ENCODE results near the gene BTN3A1.
"Not testable (repeated sequence)": the region's sequence is repeated elsewhere in the genome, so short reads cannot be mapped to it uniquely, and the experiment has no call there.

The BTN3A1 gene

DNA sequence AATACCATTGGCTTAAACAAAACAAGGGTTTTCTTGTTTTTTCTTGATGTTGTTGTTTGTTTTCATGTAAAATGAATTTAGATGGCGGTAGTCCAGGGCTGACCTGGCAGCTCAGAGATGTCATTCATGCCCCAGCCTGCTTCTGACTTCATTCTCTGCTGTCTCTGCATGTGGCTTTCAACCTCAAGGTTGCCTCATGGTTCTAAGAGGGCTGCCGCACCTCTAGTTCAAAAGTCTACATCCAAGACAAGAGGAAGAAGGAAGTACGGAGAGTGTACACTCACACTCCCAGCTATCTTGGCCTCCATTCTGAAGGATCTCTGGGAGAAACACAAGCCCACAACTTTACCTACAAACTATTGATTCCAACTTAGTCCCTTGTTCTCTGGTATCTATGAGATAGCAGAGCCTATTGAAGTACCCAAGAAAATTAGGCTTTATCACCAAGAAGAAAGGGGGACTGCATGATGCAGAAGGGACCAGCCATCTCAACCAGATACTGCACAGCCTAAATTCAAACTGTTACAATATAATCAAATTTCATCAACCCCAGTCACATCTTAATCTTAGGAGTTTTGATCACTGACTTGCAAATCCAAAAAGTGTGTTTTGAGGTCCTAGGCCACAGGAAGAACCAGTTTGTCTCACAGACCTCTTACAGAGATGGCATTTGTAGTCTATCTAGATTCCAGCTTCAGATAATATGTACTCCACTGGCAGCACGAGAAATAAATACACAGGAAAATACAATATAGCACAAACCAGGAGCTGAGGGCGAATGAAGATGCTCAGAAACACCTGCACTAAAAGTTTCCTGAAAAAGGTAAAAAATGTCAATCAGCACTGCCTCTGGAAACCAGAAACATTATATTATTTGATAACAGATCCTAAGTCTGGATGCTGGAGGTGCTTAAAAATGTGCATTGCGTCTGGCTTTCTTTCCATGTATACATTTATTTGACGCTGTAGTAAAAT, 37.4 kb downstream of the BTN3A1 start:
- no peak for DNase-seq (ENCODE audit: low read depth in 2 of 3, low spot score in 2 of 3)

DNA sequence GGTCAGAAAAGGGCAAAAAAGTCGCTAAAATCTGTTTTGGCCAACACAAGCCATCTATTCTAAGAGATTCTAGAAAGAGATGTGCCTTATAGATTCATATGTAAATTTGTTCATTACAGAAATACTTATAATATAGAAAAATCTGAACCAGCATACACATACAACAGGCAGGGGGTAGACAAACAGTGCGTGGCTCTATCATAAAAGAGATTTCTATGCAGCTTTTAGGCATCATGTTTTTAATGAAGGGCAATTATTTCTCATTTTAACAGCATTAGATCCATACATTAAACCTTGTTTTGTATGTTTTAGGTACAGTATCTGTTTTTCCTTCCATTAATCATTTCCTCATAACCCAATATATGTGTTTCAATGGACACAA, 38.9 kb downstream of the BTN3A1 start:
- no peak for DNase-seq (ENCODE audit: low read depth in 2 of 3, low spot score in 2 of 3)

DNA sequence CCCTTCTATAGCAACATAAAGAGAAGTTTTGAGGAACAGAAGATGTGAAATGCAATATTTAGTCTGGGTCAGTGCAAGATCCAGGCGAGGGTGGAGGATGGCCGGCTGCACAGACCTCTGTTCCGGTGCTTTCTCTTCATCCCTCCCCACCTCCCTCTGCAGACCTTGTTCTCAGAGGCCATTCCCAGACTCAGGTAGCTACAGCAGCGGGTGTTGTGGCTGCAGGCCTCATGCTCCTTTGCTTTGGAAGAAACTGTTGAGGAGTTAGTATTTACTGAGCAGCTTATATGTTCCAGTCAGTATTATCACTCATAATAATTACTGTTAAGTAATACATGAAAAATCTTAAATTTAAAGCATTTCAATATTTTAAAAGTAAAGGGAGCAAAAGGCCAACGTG, 39.9 kb downstream of the BTN3A1 start:
- no peak for DNase-seq (ENCODE audit: low read depth in 2 of 3, low spot score in 2 of 3)

DNA sequence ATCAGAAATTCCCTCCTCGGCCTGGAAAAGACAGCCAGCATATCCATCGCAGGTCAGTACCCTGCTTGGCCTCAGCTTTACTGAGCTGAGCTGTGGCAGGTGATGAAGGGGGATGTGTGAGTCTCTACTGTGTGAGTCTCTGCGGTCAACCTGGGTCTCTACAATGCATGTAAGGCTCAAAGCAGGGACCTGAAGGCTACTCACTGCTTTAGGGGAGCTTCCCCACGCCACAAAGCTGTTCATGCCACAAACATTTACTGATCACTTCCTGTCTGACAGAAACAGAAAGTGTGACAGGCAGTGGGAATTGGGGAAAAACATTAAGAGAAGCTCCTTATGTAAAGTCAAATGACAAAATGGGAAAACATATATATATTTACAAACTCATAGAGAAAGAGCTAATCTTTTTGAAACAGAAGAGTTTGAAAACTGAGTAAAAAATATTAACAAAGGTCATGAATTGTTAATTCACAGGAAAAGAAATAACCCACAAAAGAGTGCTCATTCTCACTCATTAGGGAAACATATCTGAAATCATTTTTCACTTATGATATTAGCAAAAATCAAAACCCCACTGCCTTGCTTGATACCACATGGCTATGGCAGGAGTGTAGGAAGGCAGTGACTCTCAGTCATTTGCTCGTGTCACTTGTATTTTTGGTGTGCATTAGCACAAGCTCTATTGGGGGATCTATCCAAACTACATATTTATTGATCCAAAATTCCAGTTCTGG, 44.0 kb downstream of the BTN3A1 start:
- no peak for DNase-seq (ENCODE audit: low read depth in 2 of 3, low spot score in 2 of 3)

DNA sequence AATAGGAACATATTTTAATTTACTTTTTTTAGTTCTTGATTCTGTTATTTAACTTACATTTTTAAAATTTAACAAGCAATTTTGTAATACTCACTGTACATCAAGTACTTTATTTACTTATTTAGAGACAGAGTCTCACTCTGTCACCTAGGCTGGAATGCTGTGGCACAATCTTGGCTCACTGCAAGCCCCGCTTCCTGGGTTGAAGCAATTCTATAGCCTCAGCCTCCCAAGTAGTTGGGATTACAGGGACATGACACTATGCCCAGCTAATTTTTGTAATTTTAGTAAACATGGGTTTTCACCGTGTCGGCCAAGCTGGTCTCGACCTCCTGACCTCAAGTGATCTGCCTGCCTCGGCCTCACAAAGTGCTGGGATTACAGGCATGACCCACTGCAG, 45.2 kb downstream of the BTN3A1 start:
- no peak for DNase-seq (ENCODE audit: low read depth in 2 of 3, low spot score in 2 of 3)

DNA sequence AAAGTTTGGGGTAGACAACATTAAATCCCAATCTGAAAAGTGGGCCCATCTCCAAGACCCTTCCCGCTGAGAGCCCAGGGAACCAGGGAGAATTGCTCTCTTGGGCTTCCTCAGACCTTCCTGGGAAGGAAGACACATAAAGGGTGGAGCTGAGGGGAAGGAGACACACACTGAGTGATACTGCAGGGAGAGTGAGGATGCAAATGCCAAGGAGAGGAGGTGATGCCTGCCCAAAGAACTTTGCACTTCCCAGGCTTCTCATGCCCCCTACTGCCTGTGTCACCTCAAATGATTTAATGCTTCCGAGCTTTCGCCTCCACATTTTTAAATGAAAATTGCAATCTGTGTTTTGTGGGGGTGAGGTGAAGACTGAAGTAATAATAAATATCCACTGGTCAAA, 48.2 kb downstream of the BTN3A1 start:
- DNase-seq (ENCODE audit: low read depth in 2 of 3, low spot score in 2 of 3): no peak

DNA sequence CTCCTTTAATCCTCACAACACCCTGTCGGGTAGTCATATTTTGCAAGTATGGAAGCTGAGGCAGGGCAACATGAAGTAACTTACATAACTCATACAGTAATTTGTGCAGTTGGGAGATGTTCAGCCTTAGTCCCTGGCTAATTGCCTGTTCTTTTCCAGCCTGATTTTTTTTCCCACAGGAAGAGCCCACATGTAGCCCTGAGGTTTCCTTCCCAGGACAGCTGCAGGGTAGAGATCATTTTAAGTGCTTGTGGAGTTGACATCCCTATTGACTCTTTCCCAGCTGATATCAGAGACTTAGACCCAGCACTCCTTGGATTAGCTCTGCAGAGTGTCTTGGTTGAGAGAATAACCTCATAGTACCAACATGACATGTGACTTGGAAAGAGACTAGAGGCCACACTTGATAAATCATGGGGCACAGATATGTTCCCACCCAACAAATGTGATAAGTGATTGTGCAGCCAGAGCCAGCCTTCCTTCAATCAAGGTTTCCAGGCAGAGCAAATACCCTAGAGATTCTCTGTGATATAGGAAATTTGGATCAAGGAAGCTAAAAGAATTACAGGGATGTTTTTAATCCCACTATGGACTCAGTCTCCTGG, 50.7 kb downstream of the BTN3A1 start:
- DNase-seq (ENCODE audit: low read depth in 2 of 3, low spot score in 2 of 3): no peak

DNA sequence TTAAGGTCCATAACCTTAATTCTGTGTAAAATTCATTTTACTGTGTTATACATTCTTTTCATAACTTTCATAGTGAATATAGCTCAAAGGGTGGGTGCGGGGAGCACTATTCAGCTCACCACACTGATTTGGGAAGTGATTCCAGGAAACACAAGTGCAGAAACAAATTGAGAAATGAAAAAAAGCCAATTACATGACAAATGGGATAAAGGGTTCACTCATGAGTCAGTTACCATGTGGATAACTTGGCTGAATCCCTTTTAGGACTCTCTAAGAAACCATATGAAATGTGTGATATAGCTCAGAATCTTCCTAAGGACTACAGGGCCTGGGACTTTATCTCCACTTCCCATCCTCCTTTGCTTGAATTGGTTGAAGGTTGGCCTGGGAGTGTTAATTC, 52.6 kb downstream of the BTN3A1 start:
- no peak for DNase-seq (ENCODE audit: low read depth in 2 of 3, low spot score in 2 of 3)

DNA sequence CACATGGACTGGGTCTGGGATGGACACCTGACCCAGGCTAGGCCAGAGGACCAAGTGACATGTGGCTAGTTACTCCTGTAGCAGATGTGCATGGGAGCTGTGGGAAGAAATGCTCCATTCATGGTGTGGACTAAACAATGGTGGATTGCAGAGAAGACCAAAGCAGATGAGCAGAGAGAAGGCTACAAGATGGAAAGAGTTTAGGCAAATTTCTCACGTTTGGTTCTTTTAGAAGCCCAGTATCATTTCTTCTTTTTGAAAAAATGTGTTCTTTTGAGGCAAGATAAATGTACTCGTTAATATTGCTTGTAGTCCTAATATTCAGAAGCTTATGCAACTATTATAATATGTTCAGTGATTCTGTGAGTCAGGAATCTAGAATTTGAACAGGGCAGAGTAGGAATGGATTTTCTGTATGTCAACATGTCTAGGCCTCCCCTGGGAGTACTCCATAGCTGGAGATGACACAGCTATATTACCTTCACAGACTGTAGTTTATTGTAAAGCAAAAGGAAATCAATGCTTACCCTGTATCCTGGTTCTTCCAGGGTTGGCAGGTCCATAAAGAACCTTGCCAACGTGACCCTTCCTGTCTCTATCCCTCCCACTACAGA, 53.4 kb downstream of the BTN3A1 start:
- DNase-seq (ENCODE audit: low read depth in 2 of 3, low spot score in 2 of 3): no peak

DNA sequence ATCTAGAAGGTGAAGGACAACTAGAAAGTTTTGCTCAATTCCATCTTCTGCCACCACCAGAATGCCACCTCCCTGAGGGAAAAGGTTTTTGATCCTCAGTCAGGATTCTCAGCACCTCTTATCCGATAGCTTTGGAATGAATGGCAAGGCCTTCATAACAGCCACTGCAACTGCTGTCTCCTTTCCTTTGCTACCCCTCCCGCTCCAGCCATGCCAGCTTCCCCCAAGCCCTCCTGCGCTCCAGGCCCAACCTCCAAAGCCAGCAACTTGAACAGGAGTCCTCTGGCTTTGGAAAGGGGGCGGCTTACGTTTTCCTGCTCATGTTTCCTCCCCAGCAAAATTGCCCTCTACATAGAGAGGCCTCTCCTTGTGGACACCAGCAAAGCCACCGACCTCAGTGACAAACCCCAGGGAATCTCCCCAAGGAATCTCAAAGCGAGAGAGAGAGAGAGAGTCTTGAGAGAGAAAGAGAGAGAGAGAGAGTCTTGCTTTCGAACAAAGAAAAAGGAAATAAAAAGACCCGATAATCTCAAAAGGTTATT, 55.3 kb downstream of the BTN3A1 start:
- no peak for DNase-seq (ENCODE audit: low read depth in 2 of 3, low spot score in 2 of 3)

DNA sequence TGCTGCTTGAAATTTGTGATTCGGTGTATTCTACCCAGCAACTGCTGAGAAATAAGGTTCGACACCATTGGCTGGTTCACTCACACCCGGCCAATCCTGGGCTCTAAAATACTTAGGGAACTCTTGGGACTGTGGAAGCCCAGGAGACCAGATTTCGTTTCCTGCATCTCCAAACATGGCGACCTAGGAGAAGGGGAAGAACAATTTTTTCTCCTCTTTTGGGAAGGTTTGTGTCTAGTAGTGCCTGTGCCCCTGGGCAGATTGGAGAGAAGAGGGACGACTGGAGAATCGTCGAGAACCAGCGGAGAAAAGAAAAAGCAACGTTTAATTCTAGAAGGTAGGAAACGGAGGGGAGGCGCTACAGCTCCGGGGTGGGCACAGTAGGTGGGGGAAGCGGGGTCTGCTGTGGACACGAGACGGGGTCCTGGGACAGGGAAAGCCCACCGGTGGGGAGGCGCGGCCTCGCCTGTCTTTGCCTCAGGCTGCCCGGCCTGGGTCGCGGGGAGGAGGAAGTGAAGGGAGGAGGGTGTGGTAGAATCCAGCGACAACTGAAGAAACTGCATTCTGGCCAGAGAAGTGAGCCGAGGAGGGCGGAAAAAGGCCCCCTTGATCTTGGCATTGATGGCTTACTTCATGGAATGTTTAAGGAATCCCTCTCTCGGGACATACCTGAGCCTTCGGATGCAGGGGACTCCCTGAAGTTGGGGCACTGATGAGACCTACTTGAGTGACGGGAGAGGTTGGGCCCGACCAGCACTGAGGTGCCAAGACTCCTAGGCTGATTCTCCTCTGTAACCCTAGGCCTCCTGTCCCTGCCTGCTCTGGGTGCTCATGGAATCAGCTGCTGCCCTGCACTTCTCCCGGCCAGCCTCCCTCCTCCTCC, 56.0 kb downstream of the BTN3A1 start, which contains the start of gene BTN2A1:
TSS of gene BTN2A1 (plus strand) at position 150 of the 883 bp plus-strand sequence. CDS start at position 832, 682 bp downstream.
- peak; percentile 14 to 40 (median 25) for DNase-seq (ENCODE audit: low read depth in 2 of 3, low spot score in 2 of 3)

DNA sequence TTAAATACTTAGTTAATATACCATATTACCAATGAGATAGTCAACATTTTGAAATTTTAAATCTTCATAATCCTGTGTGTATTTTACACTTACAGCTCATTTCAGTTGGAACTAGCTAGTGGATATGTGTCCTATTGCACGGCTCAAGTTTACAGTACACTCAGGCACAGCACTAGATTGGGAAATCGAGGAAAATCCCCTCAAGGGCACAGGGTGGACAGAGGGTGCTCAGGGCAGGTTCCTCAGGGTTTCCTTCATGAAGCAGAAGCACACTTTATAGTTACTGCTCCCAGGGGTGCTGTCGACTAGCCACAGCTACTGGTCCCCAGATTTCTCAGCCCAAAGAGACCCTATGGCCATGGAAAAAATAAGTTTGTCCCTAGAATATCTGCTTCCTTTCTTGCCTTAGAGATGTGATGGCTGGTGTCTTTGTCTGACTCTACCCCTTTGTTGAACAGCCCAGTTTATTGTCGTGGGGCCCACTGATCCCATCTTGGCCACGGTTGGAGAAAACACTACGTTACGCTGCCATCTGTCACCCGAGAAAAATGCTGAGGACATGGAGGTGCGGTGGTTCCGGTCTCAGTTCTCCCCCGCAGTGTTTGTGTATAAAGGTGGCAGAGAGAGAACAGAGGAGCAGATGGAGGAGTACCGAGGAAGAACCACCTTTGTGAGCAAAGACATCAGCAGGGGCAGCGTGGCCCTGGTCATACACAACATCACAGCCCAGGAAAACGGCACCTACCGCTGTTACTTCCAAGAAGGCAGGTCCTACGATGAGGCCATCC, 57.1 kb downstream of the BTN3A1 start:
- DNase-seq (ENCODE audit: low read depth in 2 of 3, low spot score in 2 of 3): no peak

DNA sequence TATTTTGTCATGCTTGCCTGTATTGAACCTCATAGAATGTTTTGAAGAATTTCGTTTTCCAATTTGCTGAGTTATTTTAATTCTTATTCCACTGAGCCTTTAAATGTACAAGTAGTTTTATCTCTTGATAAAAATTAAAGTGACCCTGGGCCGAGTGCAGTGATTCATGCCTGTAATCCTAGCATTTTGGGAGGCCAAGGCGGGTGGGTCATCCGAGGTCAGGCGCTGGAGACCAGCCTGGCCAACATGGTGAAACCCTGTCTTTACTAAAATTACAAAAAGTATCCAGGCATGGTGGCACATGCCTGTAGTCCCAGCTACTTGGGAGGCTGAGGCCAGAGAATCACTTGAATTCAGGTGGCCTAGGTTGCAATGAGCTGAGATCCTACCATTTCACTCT, 59.3 kb downstream of the BTN3A1 start:
- DNase-seq (ENCODE audit: low read depth in 2 of 3, low spot score in 2 of 3): not testable (repeated sequence)

DNA sequence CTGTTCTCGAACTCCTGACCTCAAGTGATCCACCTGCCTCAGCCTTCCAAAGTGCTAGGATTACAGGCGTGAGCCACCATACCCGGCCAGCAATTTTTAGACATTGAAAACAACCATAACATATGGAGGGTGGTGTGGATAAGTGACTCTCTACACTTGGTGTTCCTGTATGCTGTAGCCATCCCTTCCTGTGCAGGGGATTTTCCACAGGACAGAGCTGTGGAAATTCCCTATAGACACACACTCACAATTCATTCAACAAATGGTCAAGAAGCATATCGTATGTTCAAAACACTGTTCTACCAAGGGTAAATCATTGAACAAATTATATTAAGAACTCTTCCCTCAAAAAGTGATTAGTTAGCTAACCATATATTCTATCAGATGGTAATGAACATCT, 61.9 kb downstream of the BTN3A1 start:
- no peak for DNase-seq (ENCODE audit: low read depth in 2 of 3, low spot score in 2 of 3)

DNA sequence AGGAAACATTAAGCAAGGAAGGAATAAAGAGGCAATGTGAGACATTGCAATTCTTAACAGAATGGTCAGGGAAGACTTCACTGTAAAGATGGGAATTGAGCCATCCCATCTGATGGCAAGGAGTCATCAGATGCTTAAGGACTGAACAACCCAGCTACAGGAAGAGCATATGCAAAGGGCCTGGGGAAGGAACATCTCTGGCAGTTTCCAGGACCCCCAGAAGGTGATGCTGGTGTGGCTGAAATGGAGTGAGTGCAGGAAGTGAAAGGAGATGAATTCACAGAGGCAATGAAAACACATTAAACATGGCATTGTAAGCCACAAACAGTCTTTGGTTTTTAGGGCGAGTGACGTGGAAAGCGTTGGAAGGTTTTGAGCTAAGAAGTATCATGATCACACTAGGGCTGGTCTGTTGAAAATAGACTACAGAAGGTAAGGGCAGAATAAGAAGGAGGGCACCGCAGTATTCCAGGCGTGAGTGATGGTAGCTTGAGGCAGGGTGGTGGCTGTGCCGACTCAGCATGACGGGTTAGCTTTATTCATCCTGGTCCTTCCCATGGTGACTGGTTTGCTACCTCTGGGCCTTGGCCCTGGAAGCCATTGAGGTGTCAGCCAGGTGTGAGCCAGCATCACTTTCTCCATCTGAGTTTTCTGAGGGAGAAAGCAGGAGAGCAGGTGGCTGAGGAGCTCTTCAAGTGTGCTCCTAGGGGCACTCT, 62.5 kb downstream of the BTN3A1 start:
- DNase-seq (ENCODE audit: low read depth in 2 of 3, low spot score in 2 of 3): no peak

Measured in activated CD8-positive, alpha-beta memory T cell treated with anti-CD3 and anti-CD28 coated beads for 48 hours (primary cell).